Panc1 (cell line): ENCODE data around the gene EMID1. TPM values are rescaled to one million over a fixed set of nuclear protein-coding genes. Genes with fewer than 3 reads are reported as not detected.
A peak's percentile ranks its signal among the peaks of the same experiment; 100 is the strongest.

Experiments
- ATAC-seq: fragments of 200-7000 bp; cut with Tn5 transposase; 2 replicates; pipeline ENCODE4 v1.9.1; 2020; ENCODE audit warnings: mild to moderate bottlenecking, moderate library complexity
- BruUV-seq: library from RNA; stranded (reverse); fragments of 400-500 nt; replicated peaks from 2 replicates; lab custom pipeline; 2021; lab: Mats Ljungman, UMichigan
- CTCF ChIA-PET: fragments of 300-600 bp; sonication (Branson Sonifier 250); formaldehyde crosslinking; loops from one replicate; lab custom pipeline; 2022; ENCODE audit warnings: antibody characterized with exemption; lab: Charles Lee
- POLR2A ChIA-PET: fragments of 300-600 bp; sonication (Branson Sonifier 250); formaldehyde crosslinking; loops from one replicate; lab custom pipeline; 2022; ENCODE audit warnings: antibody characterized with exemption; lab: Charles Lee
- DNase-seq: peaks from one replicate; pipeline ENCODE4 v3.0.0-alpha.2; 2010; ENCODE audit warnings: low read depth, low spot score
- H3K27ac ChIP-seq: 2 replicates; pipeline ENCODE4 v1.5.1; 2011; ENCODE audit warnings: mild to moderate bottlenecking, low read length, inconsistent platforms
- H3K27me3 ChIP-seq: fragments of 200-500 bp; sonication (Bioruptor generic); 2 replicates; pipeline ENCODE4 v1.6.0; 2014; ENCODE audit warnings: low read length, inconsistent platforms; ENCODE audit not compliant: control insufficient read depth, insufficient read depth
- H3K36me3 ChIP-seq: fragments of 200-500 bp; sonication (Bioruptor generic); 2 replicates; pipeline ENCODE4 v1.5.1; 2014; ENCODE audit warnings: inconsistent platforms, mild to moderate bottlenecking, low read length, moderate library complexity; ENCODE audit not compliant: control insufficient read depth, insufficient read depth
- H3K4me1 ChIP-seq: 2 replicates; pipeline ENCODE4 v1.5.1; 2011; ENCODE audit warnings: inconsistent platforms, mild to moderate bottlenecking, low read length, moderate library complexity; ENCODE audit not compliant: control insufficient read depth, insufficient read depth
- H3K4me3 ChIP-seq, 2 experiments: 2 replicates each; pipeline ENCODE4 v1.5.1; 2011 to 2012; ENCODE audit warnings: low read depth in 2 of 2, low read length in 2 of 2, mild to moderate bottlenecking in 2 of 2, inconsistent platforms in 1 of 2, moderate library complexity in 1 of 2
- H3K9me3 ChIP-seq: fragments of 200-500 bp; sonication (Bioruptor generic); 2 replicates; pipeline ENCODE4 v1.5.1; 2014; ENCODE audit warnings: low read depth, mild to moderate bottlenecking, inconsistent platforms, low read length, moderate library complexity; ENCODE audit not compliant: control insufficient read depth, insufficient read depth
- CTCF ChIP-seq: fragments of 450-650 bp; IDR thresholded peaks from 2 replicates; pipeline ENCODE4 v1.5.1; 2017; ENCODE audit warnings: mild to moderate bottlenecking
- POLR2AphosphoS5 ChIP-seq: IDR thresholded peaks from 2 replicates; pipeline ENCODE4 v1.6.1; 2012; ENCODE audit warnings: mild to moderate bottlenecking, low read depth, low read length, moderate library complexity
- REST ChIP-seq, 2 experiments: IDR thresholded peaks; 2 replicates each; pipeline ENCODE4 v1.6.1; 2011 to 2012; ENCODE audit warnings: low read depth in 2 of 2, control low read depth in 1 of 2, low read length in 1 of 2, mild to moderate bottlenecking in 1 of 2, moderate library complexity in 1 of 2; ENCODE audit not compliant: insufficient read depth in 1 of 2
- SIN3A ChIP-seq: IDR thresholded peaks from 2 replicates; pipeline ENCODE4 v1.6.1; 2012; ENCODE audit warnings: low read depth, mild to moderate bottlenecking, low read length, moderate library complexity, borderline replicate concordance; ENCODE audit not compliant: insufficient read depth
- TCF7L2 ChIP-seq: IDR thresholded peaks from 2 replicates; pipeline ENCODE4 v1.6.1; 2011; ENCODE audit warnings: mild to moderate bottlenecking, low read depth, low read length, inconsistent platforms
- in situ Hi-C: cut with HindIII; loops from 2 replicates; pipeline ENCODE4 v1.10.0; 2016; ENCODE audit warnings: low sequenced_read_pairs, low pct_unique_long_range_greater_than_20kb
- intact Hi-C: fragments of 100-400 bp; cut with micrococcal nuclease; formaldehyde crosslinking; loops from one replicate; pipeline ENCODE4 v1.10.0; 2022; ENCODE audit not compliant: unreplicated experiment
- total RNA-seq: library from RNA; stranded (reverse); gene quantifications from one replicate; pipeline ENCODE4 v1.2.1, GENCODE V29; 2021; ENCODE audit not compliant: unreplicated experiment

The EMID1 gene
- total RNA-seq, 1 experiment from 2014 or later = 1.1 TPM

DNA sequence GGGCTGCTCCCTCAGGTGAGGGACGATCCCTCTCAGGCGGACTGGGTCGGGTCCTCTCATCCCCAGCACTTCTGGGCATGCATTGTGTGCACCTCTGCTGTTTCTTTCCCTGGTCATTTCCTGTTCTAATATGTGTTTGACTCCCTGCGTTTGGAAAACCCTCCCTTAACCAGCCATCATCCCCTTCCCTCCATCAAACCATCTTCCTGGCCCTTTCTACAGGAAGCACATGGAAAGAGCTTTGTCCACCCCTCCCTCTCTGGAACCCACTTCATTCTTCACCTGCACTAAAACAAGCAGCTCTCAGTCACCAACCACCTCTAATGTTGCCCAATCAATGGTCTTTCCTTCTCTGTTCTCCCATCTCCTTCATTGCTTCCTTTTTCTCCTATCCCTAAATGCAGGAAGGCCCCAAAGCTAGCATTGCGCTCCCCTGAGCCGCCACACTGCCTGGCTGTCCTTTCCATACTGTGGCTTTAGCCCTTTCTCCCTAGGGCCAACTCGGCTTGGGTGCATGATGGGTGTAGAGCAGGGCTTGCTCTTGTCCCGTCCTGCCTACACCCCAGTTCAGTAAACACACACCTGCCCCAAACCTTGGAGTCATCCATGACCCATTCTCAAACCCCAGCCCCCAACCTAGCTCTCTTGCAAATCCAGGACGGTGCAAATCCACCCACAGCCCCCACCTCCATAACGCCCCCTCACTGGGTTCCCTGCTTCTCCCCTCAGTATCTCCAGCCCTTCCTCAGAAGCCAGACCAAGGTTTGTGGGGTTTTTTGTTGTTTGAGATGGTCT, 95.3 kb downstream of the EMID1 start:
- TF ChIP-seq TCF7L2 = no peak
- TF ChIP-seq POLR2AphosphoS5 = peak; percentile 11; the same call in 1 of the 2 replicates
- Histone ChIP-seq H3K27ac (no peak overlapping the region), H3K4me3 (no peak overlapping the region), H3K27me3 (no peaks in the 10 kb centered on the region), H3K9me3 (no peaks in the 10 kb centered on the region), H3K4me1 (peaks cover 10% of the 10 kb centered on the region), H3K36me3 (peaks cover 20% of the 10 kb centered on the region)
- no TSS peak for BruUV-seq
- CTCF ChIA-PET = interaction anchor here (0.5 kb wide), 1 partner anchor 13 kb away, joined by 5 read pairs; no protein-coding TSS in a partner anchor
- intact Hi-C loops (no loop called here), in situ Hi-C loops (no loop called here)
- DNase-seq = no peak
- peak; percentile 23; the same call in 1 of the 2 replicates for ATAC-seq
- POLR2A ChIA-PET = no interaction called here

DNA sequence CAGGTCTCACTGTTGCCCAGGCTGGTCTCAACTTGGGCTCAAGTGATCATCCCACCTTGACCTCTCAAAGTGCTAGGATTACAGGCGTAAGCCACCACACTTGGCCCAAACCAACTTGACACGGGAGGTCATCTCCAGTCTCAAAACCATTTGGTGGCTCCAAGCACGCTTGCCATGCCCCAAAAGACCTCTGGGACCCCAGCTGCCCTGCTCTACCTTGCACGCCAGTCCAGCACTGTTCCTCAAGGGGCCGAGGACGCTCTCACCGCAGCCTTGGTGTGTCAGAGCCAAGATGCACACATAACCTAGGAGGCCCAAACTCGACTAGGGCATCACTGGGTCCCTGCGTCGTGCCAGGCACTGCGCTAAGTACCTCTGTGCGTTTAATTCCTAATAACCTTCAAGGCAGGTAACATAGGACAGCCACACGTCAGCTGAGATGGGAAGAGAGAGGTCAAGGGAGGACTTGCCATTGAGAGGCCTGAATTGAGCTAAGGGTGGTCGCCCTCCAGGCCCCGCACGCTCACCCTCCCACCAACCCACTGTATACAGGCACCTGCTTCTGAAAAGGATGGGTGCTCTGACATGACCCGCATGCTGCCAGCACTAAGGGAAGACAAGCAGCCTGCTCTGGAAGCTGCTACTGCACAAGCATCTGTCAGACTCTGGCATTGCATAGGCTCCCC, 96.2 kb downstream of the EMID1 start:
- Histone ChIP-seq H3K36me3 (peaks cover 13% of the 10 kb centered on the region), H3K9me3 (no peaks in the 10 kb centered on the region), H3K4me1 (peaks cover 11% of the 10 kb centered on the region), H3K4me3 (no peak overlapping the region), H3K27me3 (no peaks in the 10 kb centered on the region), H3K27ac (no peak overlapping the region)
- TF ChIP-seq POLR2AphosphoS5 = no peak
- TF ChIP-seq SIN3A = no peak
- TF ChIP-seq CTCF = no peak
- no peak for TF ChIP-seq REST (IDR thresholded peaks at IDR 0.05; ENCODE audit: insufficient read depth in 1 of 2, low read depth in 2 of 2, low read length in 1 of 2)
- no peak for TF ChIP-seq TCF7L2
- ChIA-PET CTCF (no interaction called here), POLR2A (no interaction called here)
- DNase-seq = no peak
- in situ Hi-C loops (no loop called here), intact Hi-C loops (no loop called here)
- ATAC-seq = no peak
- no TSS peak for BruUV-seq

- Histone ChIP-seq H3K9me3 (no peaks in the 10 kb centered on the region), H3K27me3 (no peaks in the 10 kb centered on the region), H3K27ac (no peak overlapping the region), H3K36me3 (peaks cover 8% of the 10 kb centered on the region), H3K4me3 (no peak overlapping the region), H3K4me1 (peaks cover 11% of the 10 kb centered on the region)
- BruUV-seq = no TSS peak
- ChIA-PET POLR2A (no interaction called here), CTCF (interaction anchor here (0.7 kb wide), 1 partner anchor 57 kb away, joined by 3 read pairs; no protein-coding TSS in a partner anchor)
- in situ Hi-C loops = no loop called here
- DNase-seq (no peak), ATAC-seq (no peak)
- intact Hi-C loops = no loop called here
- no peak for TF ChIP-seq POLR2AphosphoS5
- TF ChIP-seq SIN3A = no peak
These were observed 96.6 kb downstream of the EMID1 start for GRCh38 chr22:29302402-29302680.
